Esophagus muscularis mucosa (tissue), 4 donors: ENCODE data around the gene MED26. TPM values are rescaled to one million over a fixed set of nuclear protein-coding genes. Genes with fewer than 3 reads are reported as not detected.

Source experiments
- DNase-seq: peaks from one replicate; pipeline ENCODE4 v3.0.0-alpha.2; 2017; ENCODE audit errors: extremely low spot score
- H3K27ac ChIP-seq, 4 donors: fragments of 200-600 bp; sonication (generic); replicated peaks in 1 of 4; 1 replicate in 3 of 4; 2 replicates in 1 of 4; pipeline ENCODE4 v1.5.1; 2016 to 2019; ENCODE audit warnings: mild to moderate bottlenecking in 1 of 4
- H3K27me3 ChIP-seq, 4 donors: fragments of 200-600 bp; sonication (generic); one replicate each; pipeline versions ENCODE4 v1.5.1 to v1.6.0; 2016 to 2019
- H3K36me3 ChIP-seq, 4 donors: fragments of 200-600 bp; sonication (generic); one replicate each; pipeline ENCODE4 v1.5.1; 2016 to 2019
- H3K4me1 ChIP-seq, 4 donors: fragments of 200-600 bp; sonication (generic); one replicate each; pipeline ENCODE4 v1.5.1; 2016 to 2019
- H3K4me3 ChIP-seq, 4 donors: fragments of 200-600 bp; sonication (generic); 1 replicate in 2 of 4; 2 replicates in 2 of 4; pipeline ENCODE4 v1.5.1; 2016 to 2019; ENCODE audit warnings: mild to moderate bottlenecking in 4 of 4, moderate library complexity in 1 of 4
- H3K9me3 ChIP-seq, 4 donors: fragments of 200-600 bp; sonication (generic); 1 replicate in 3 of 4; 2 replicates in 1 of 4; pipeline ENCODE4 v1.5.1; 2016 to 2019
- CTCF ChIP-seq, 3 experiments: fragments of 200-600 bp in 2 of 3; fragments of 450-650 bp in 1 of 3; sonication (generic) in 2 of 3; IDR thresholded peaks; one replicate each; pipeline ENCODE4 v1.5.1; 2017 to 2019; ENCODE audit warnings: antibody characterized with exemption in 3 of 3, mild to moderate bottlenecking in 2 of 3, moderate library complexity in 1 of 3
- EP300 ChIP-seq: sonication (generic); formaldehyde crosslinking; IDR thresholded peaks from one replicate; pipeline ENCODE4 v1.6.1; 2017; ENCODE audit warnings: antibody characterized with exemption
- POLR2A ChIP-seq: fragments of 450-650 bp; IDR thresholded peaks from one replicate; pipeline ENCODE4 v1.6.1; 2017; ENCODE audit warnings: antibody characterized with exemption, moderate library complexity, mild to moderate bottlenecking, low read depth
- POLR2AphosphoS5 ChIP-seq, 2 donors: sonication (generic); formaldehyde crosslinking; IDR thresholded peaks; one replicate each; pipeline ENCODE4 v1.6.1; 2017; ENCODE audit warnings: antibody characterized with exemption in 2 of 2
- WGBS: methylation state at CpG from one replicate; pipeline ENCODE4 v1.1.5; 2018; 5-methylcytosine and 5-hydroxymethylcytosine counted together
- intact Hi-C: fragments of 100-400 bp; cut with DNase I; formaldehyde crosslinking; loops from one replicate; pipeline ENCODE4 v1.15.1; 2023
- small RNA-seq, 3 donors: library from RNA; depleted of rRNA; stranded (forward); fragments of <200 nt; gene quantifications; one replicate each; pipeline ENCODE3, GENCODE V24; 2016
- total RNA-seq, 4 donors: library from RNA; depleted of rRNA; stranded (reverse); fragments of >200 nt; gene quantifications; one replicate each; pipeline versions ENCODE4 v1.1.0 to v1.2.1, GENCODE V29; 2016

MED26 gene
- total RNA-seq, 4 donors from 2014 or later: 4.2 to 11.7 (median 8.8) TPM

DNA sequence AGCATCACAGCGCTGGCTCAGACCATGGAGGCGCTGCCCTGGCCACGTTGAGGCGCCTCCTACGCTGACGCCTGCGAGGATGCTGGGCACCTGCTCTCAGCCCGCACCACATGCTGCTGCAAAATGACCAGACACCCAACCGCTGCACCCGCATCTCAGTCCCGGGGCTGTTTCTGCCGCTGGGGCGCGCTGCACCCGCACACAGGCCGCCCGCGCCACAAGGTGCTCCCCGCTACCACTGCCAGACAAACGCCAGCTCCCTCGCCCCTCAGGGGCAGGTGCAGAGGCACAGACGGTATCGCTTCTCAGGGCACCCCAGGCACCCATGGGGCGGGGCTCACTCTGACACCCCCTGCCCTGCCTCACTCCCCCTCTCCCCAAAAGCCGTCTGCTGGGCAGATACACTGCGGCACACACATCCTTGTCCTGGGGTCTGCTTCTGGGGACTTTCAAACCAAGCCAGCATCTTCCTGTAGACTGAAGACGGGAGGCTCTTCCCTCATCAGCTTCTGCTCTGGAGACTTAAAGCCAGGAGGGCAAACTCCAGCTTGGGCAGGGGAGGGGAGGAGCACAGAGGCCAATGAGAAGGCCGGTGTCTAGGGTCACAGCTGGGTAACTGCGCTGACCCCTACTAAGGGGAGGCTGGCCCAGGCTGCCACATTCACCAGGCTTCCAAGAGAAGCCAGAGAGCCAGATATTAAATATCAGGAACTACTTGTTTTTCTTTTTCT, 102.1 kb downstream of the MED26 start:
- H3K4me3 ChIP-seq: no peak overlapping the region
- no peak for TF ChIP-seq POLR2A
- no peak for TF ChIP-seq POLR2AphosphoS5 (IDR thresholded peaks at IDR 0.05)
- TF ChIP-seq CTCF (IDR thresholded peaks at IDR 0.05): no peak
- no peak for TF ChIP-seq EP300
- H3K27me3 ChIP-seq: no peaks in the 10 kb centered on the region
- no peak for DNase-seq
- no peak overlapping the region for H3K27ac ChIP-seq
- peaks cover 90 to 100% (median 100%) of the 10 kb centered on the region in 4 donors for H3K36me3 ChIP-seq
- 97% methylated on average over 25 of the region's 29 CpGs for WGBS
- H3K4me1 ChIP-seq: no peaks in the 10 kb centered on the region
- intact Hi-C loops: no loop called here
- no peaks in the 10 kb centered on the region for H3K9me3 ChIP-seq

- intact Hi-C loops: no loop called here
Measured at GRCh38 chr19:16524991-16525734, 102.8 kb downstream of the MED26 start.

More at GRCh38 chr19:16524991-16525734, 102.8 kb downstream of the MED26 start:
- H3K4me1 ChIP-seq: no peaks in the 10 kb centered on the region
- H3K27ac ChIP-seq: no peak overlapping the region
- no peak overlapping the region for H3K4me3 ChIP-seq
- WGBS: 94% methylated on average over 14 of the region's 54 CpGs
- no peak for DNase-seq
- no peaks in the 10 kb centered on the region for H3K9me3 ChIP-seq
- H3K27me3 ChIP-seq: no peaks in the 10 kb centered on the region
- TF ChIP-seq CTCF (IDR thresholded peaks at IDR 0.05) (no peak), POLR2AphosphoS5 (IDR thresholded peaks at IDR 0.05) (no peak), POLR2A (no peak), EP300 (no peak)
- peaks cover 90 to 100% (median 100%) of the 10 kb centered on the region in 4 donors for H3K36me3 ChIP-seq

Small RNA genes lying within 50 kb of the gene (small RNA-seq; reads per million reads assigned to genes)
- 0 to 0.08 (median 0) reads per million in 3 donors for gene RN7SL146P

Other genes starting within 250 kb of the MED26 start
- 10 to 100 TPM; 14.2 to 30.8 (median 18.0) TPM for gene EPS15L1, start 156.2 kb downstream of the MED26 start, total RNA-seq
- not detected for gene CALR3, start 132.0 kb downstream of the MED26 start, total RNA-seq
- gene C19orf44, start 131.8 kb downstream of the MED26 start, total RNA-seq: 10 to 100 TPM in 1 of 4 donors, 1 to 10 TPM in 3; 7.0 to 10.4 (median 8.5) TPM
- 10 to 100 TPM in 3 of 4 donors, 1 to 10 TPM in 1; 9.1 to 18.0 (median 12.9) TPM for gene CHERP, start 85.8 kb downstream of the MED26 start, total RNA-seq
- gene SLC35E1, start 55.8 kb downstream of the MED26 start, total RNA-seq: 10 to 100 TPM; 22.8 to 39.7 (median 34.0) TPM
- gene SMIM7, start 31.9 kb upstream of the MED26 start, total RNA-seq: 10 to 100 TPM; 58.5 to 85.0 (median 69.8) TPM
- gene TMEM38A, start 32.9 kb upstream of the MED26 start, total RNA-seq: 10 to 100 TPM in 1 of 4 donors, 1 to 10 TPM in 3; 6.3 to 10.4 (median 7.7) TPM
- gene NWD1, start 91.6 kb upstream of the MED26 start, total RNA-seq: under 1 TPM; under 0.01 to 0.17 (median 0.06) TPM
- gene SIN3B, start 201.2 kb upstream of the MED26 start, total RNA-seq: 10 to 100 TPM; 25.3 to 53.9 (median 36.1) TPM